Effector CD8-positive, alpha-beta T cell (primary cell): ENCODE data around the gene NTRK3.
"Not testable (repeated sequence)": the region's sequence is repeated elsewhere in the genome, so short reads cannot be mapped to it uniquely, and the experiment has no call there.

Source experiments
- DNase-seq: peaks from one replicate; lab custom pipeline; 2025; lab: John Stamatoyannopoulos, UW

NTRK3 gene

DNA sequence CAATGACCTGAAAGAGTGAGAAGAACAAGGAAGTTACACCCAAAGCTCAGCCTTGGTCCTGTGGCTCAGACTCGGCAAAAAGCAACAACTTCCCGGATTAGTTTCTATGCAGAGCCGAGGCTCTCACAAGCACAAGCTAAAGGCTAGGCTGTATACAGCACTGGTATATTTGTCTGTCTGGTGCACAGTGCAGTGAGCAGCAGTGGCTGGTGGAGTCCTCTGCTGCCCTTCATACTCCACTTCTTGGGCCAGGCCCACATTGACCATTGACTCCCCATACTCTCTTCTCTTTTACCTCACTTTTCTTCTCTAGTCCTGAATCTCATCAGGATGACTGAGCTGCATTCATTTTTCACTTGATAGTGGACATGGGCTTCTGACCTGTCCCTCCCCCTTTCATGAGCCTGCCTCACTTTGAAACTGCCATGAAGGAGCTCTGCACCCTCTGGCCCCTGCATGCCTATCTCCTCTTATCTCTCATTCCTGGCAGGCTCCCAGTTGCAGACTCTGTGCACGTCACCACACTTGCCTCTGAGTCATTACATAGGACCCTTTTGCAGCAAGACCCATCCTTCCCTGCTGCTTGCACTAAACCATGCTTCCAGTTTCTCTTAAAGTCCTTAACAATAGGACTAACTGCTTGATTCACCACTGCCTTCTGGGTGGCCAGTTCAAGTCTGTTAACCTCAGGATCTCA lies 379.3 kb downstream of the NTRK3 start:
- no peak for DNase-seq

DNA sequence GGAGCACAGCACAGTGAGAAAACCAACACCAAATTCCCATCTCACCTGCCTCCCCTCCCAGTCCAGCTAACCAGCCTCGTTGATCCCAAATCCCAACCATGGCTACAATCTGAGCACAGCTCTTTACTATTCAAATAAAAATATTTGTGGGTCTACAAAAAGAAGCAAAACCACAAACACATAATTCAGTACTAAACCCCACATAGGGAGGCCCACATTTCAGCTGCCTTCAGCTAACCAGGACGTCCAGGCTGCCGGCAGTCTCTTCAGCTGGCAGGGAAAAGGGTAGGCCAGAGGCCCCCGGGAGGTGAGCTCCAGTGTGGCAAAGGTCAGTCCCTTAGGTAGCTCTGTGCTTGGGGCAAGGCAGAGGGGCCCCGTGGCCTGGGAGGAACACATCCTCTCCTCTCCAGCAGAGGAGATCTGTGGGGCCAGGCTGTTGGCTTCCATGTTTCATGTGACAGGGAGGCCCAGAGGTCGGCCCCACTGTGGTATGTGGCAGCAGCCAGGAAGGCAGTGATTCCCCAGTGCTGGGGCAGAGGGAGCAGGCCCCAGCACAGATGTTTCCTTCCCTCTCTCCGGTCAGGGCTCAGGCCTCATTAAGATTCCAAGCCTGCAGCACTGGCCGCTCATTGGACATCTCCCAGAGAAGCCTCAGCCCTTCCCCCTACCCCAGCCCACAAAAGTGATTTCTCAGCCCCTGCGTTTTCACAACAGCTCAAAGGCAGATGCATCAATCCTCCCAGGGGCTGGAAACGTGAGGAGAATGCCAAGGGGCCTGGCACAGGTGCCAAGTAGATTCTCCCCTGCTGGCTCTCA lies 381.4 kb downstream of the NTRK3 start:
- no peak for DNase-seq

DNA sequence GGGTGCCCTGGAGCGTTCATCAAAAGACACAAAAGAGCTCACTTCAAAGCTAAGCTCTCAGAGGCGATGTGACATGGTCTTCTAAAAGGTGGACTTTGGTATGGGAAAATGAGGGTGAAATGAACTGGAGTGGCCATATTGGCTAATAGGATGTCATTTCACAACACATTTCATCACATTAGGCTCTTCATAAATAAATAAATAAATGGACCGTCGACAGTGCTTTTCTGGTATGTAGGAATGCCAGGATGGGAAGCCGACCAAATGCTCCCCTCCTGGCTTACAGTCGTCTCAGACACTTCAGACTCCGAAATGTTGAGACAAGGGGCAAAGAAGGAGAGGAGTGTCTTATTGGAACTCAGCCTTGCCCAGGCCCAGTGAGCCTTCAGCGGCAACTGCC lies 383.0 kb downstream of the NTRK3 start:
- DNase-seq, result no peak

DNA sequence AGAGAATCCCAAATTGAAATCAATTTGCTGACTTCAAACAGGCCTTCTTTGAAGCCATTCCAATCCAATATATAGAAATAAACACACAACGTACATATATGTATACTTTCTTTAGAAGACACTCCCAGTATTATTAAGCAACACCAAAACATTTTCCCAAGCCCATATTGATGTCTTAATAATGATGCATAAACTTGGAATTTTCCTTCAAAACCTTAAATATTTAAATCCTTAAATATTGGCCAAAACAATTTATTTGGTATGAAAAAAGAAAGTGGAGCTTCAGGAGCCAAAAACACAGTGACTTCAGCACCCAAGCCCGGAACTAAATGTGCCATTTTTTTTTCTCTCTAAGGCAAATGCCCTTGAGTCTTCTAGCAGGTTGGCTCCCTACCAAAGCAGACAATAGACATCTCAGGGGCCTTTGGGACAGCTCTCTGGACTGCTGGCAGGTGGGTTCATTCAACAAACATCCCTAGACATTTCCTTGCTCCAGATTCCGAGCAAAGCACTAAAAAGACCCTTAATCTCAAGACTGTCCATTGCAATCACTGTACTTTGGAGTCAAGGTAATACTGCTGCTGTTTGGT lies 384.7 kb downstream of the NTRK3 start:
- no peak for DNase-seq

DNA sequence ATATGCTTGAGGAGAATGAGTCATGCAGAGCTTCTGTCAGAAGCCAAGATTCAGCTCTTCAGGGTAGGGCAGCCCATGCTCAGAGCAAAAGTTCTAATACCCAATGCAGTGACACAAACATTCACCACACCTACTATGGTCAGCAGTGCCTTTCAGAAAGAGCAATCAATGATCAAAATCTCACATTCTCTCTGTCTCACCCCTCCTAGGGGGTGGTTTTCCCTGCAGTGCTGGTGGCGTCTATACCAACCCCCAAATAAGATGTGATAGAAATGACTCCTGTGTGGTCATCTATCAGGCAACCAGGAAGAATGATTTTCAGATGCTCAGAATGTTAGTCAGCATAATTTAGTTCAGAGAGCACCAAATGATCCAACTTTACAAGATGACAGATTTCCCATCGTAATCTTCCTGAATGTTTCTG lies 385.3 kb downstream of the NTRK3 start:
- no peak for DNase-seq

DNA sequence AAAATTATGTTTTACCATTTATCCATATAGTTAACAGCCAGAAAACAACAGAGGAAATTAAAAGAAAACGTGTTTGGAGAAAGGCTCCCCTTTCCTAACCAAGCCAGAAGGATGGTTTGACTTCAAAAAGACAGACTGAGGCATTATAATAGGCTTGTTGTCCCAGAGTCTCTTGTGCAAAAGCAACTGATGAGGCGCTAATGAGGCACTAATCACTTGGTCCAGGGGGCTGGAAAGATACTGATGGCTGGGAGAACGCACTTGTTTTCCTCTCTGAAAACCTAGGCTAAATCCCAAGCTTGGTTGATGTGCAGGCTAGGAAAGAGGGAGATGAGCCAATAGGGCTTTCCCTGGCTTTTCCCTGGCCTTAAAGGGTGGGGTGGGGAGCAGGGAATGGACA lies 389.6 kb downstream of the NTRK3 start:
- DNase-seq, result no peak

GRCh38 chr15:87863152-87863551 lies 393.4 kb downstream of the NTRK3 start:
- no peak for DNase-seq

DNA sequence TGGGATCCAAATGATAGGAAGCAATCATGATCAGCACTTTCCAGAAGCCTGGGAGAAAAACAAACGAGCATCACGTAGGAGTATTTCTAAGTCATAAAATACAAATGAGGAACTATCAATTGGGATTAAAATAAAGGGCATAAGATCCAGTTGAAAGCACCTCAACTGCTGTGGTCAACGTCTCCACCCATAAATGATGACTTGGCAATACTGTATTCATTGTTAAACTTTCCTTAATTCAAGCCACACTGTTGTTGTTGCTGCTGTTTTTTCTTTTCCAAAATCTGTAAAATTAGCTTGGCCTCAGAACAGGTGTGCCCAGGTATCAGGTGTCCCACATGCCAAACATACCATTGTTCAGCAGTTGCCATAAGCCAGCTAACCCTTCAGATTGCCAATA lies 395.8 kb downstream of the NTRK3 start:
- no peak for DNase-seq

DNA sequence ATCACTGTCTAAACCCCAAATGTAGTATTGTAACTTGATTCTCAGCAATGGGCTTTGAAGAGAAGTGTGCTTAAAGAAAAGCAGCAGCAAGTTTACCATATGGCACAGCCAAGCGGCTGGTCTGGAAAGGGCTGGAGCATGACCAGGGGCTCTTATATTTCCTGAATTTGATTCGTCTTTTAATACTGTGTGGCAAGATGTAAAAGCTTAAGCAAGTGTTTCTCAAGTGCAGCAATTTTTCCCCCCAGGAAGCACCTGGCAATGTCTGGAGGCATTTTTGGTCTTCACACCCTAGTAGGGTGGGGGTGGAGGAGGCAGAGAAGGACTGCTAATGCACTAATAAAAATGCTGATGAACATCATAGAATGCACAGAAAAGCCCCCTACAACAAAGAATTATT lies 397.9 kb downstream of the NTRK3 start:
- no peak for DNase-seq

- DNase-seq, result no peak
Measured at GRCh38 chr15:87851497-87851896, 405.0 kb downstream of the NTRK3 start.

DNA sequence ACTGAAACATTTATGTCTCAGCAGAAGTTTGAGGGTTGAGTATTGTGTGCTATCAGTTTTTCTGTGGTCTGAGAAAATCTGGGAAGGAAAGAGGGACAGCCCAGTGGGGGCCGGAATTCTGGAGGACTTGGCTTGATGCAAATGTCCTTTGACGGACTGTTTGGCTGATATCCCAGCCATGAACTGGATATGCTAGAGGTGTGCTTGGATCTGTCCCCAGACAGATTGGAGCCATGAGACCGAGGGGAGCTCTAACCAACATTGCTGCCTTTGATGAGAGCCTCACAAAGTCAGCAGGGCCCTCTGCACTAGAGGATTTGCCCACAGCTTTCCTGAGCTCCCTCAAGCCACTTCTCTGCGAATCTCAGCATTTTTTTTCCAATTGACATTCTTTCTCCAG lies 405.6 kb downstream of the NTRK3 start:
- no peak for DNase-seq

DNA sequence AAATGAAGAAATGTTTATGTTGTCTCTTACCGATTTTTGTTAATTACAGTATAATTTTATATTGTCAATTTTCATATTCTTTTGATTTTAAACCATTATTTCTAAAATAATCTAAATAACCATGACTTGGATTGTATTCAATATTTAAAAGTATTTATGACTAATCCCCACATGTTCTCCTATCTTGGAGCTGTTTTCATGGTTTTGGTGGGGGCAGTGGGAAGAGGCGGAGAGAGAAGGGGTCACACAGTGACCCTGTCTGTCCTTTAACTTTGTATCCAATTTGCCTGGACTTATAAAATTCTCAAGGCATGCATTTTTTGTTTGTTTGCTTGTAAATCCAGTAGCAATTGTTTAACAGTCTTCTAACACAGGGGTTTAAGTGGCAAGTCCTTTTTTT lies 407.4 kb downstream of the NTRK3 start:
- no peak for DNase-seq

GRCh38 chr15:87848012-87848411 lies 408.5 kb downstream of the NTRK3 start:
- no peak for DNase-seq

DNA sequence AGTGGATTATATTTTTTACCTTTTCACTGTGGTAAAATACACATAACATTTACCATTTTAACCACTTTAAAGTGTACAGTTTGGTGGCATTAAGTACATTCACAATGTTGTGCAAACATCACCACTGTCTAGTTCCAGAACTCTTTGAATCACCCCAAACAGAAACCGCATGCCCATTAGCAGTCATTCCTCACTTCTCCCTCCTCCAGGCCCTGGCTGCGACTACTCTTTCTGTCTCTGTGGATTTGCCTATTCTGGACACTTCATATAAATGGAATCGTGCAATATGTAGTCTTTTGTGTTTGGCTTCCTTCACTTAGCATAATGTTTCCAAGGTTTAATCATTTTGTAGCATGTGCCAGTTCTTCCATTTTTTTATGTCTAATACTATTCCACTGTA lies 409.8 kb downstream of the NTRK3 start:
- no peak for DNase-seq

- DNase-seq, result no peak
Measured at GRCh38 chr15:87843312-87843711, 413.2 kb downstream of the NTRK3 start.

GRCh38 chr15:87841426-87841998 lies 415.0 kb downstream of the NTRK3 start:
- DNase-seq, result no peak

DNA sequence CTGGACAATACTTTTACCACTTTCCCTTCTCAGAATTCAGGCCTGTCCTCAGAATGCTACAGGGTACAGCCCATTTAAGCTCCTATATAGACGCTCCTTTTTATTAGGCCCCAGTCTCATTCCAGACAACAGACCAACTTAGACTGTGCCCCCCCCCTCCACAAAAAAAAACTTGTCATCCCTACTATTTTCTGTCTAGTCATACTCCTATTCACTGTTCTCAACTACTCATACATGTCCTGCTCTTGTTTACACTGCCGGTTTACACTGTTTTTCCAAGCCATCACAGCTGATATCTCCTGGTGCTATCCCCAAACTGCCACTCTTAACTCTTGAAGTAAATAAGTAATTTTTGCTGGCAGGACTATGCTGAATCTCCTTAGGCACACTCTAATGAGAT lies 420.7 kb downstream of the NTRK3 start:
- not testable (repeated sequence) for DNase-seq

GRCh38 chr15:87833333-87833732 lies 423.2 kb downstream of the NTRK3 start:
- not testable (repeated sequence) for DNase-seq

- no peak for DNase-seq
Measured at GRCh38 chr15:87829332-87830050, 427.0 kb downstream of the NTRK3 start.

GRCh38 chr15:87828608-87829007 lies 427.9 kb downstream of the NTRK3 start:
- DNase-seq, result no peak

- no peak for DNase-seq
Measured at GRCh38 chr15:87827131-87827530, 429.4 kb downstream of the NTRK3 start.

GRCh38 chr15:87826119-87826747 lies 430.3 kb downstream of the NTRK3 start:
- no peak for DNase-seq
